ENCODE data around the gene GP9. TPM values are rescaled to one million over a fixed set of nuclear protein-coding genes. Genes with fewer than 3 reads are reported as not detected.

Gene GP9
- total RNA-seq, 1 experiment from 2014 or later: not detected

GRCh38 chr3:129051871-129052340 lies 8.7 kb upstream of the GP9 start:
- Histone ChIP-seq H4K8ac (replicated peaks; ENCODE audit: insufficient read length, low read depth, low read length) (no peak overlapping the region), H2AFZ (ENCODE audit: low read length) (no peak overlapping the region), H2BK5ac (ENCODE audit: insufficient read length, low read length) (no peak overlapping the region), H4K20me1 (ENCODE audit: control insufficient read depth, insufficient read depth, insufficient read length) (no peaks in the 10 kb centered on the region), H2BK120ac (ENCODE audit: low read depth, low read length, poor library complexity, severe bottlenecking) (no peak overlapping the region), H3K79me2 (ENCODE audit: insufficient read depth, low read length) (no peaks in the 10 kb centered on the region), H3K23me2 (ENCODE audit: insufficient read length, low read depth, low read length, poor library complexity, severe bottlenecking) (no peaks in the 10 kb centered on the region), H2BK15ac (ENCODE audit: low read depth, low read length) (no peak overlapping the region), H3K4ac (ENCODE audit: low read depth, low read length) (no peak overlapping the region), H3K9me3 (ENCODE audit: control insufficient read depth, low read depth, low read length) (no peaks in the 10 kb centered on the region), H3K9ac (ENCODE audit: extremely low read depth, insufficient read length, low read length) (no peak overlapping the region), H3K18ac (ENCODE audit: insufficient read length, low read depth, low read length) (no peak overlapping the region), H3K14ac (ENCODE audit: insufficient read depth, low read length) (no peak overlapping the region; the same call in 1 of the 2 replicates), H3T11ph (ENCODE audit: low read length) (no peak overlapping the region), H2BK20ac (ENCODE audit: low read depth, low read length, poor library complexity, severe bottlenecking) (no peak overlapping the region), H3K27me3 (ENCODE audit: insufficient read depth, low read length) (no peaks in the 10 kb centered on the region), H4K91ac (ENCODE audit: insufficient read length, low read depth, low read length) (no peak overlapping the region), H4K5ac (ENCODE audit: insufficient read length, low read depth, low read length) (no peak overlapping the region), H3K56ac (ENCODE audit: insufficient read length, low read depth, low read length) (no peak overlapping the region), H3K79me1 (ENCODE audit: insufficient read depth, low read depth, low read length, poor library complexity, severe bottlenecking) (no peaks in the 10 kb centered on the region), H3K4me2 (ENCODE audit: insufficient read depth, insufficient read length, low read length) (no peak overlapping the region), H3K4me1 (ENCODE audit: insufficient read depth, low read length) (no peaks in the 10 kb centered on the region), H2BK12ac (ENCODE audit: insufficient read length, low read depth, low read length) (no peak overlapping the region), H3K27ac (ENCODE audit: insufficient read length, low read depth, low read length) (no peak overlapping the region), H3K23ac (ENCODE audit: insufficient read length, low read depth, low read length) (no peak overlapping the region), H2AK5ac (ENCODE audit: insufficient read length, low read length) (no peak overlapping the region)
- no peak for DNase-seq
- H3K9me3 Mint-ChIP-seq: peaks cover 6 to 8% of the 10 kb centered on the region in 2 experiments; a peak in 4 of 5 replicates
- no peak for TF ChIP-seq CTCF (conservative IDR thresholded peaks at IDR 0.05)
- no peak overlapping the region for H3K4me3 Mint-ChIP-seq
- peak overlapping the region in 1 of 3 experiments; percentile 65; a peak in 2 of 7 replicates for H3K27ac Mint-ChIP-seq
- H3K27me3 Mint-ChIP-seq (ENCODE audit: low read depth): peaks cover 10% of the 10 kb centered on the region
- peaks cover 2 to 6% of the 10 kb centered on the region in 2 experiments; a peak in 3 of 4 replicates for H3K4me1 Mint-ChIP-seq
- peaks cover 0 to 6% (median 0%) of the 10 kb centered on the region in 3 experiments; a peak in 1 of 7 replicates for H3K36me3 Mint-ChIP-seq (ENCODE audit: insufficient read depth in 1 of 3, low read depth in 3 of 3)
- WGBS (ENCODE audit: extremely low coverage, insufficient read length, low lambda C conversion rate): no CpG with 5 or more reads among the region's 5 CpGs

Data from H9 (cell line).